ENCODE results near the gene FBXO38.

The FBXO38 gene

DNA sequence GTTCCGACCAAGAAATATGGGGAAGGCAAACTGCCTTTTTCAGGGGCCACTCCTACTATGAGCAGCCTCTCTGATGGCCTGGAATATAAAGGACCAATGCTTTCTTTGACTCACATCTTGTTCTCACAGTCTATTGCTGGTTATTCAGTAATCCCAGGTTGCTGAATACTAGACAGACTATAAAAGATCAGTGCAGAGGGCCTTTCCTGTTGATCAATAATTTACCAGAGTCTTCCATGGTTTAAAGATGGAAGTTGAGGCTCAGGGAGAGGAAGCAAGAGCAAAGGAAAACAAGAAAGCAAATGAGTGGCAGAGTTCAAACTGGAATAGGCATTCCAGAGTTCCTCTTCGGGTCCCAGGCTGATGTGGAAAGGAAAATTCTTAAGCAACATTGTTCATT, 62.9 kb downstream of the FBXO38 start:
- Histone ChIP-seq H3K9me3 (ENCODE audit: control insufficient read depth, insufficient read depth, low read length) (no peaks in the 10 kb centered on the region), H3K36me3 (ENCODE audit: control insufficient read depth, insufficient read depth, low read length) (no peaks in the 10 kb centered on the region), H3K4me1 (ENCODE audit: control insufficient read depth, insufficient read depth, low read length) (no peaks in the 10 kb centered on the region), H3K27me3 (ENCODE audit: control insufficient read depth, insufficient read depth, low read length) (no peaks in the 10 kb centered on the region), H3K27ac (ENCODE audit: low read length) (no peak overlapping the region), H3K4me3 (ENCODE audit: low read length) (no peak overlapping the region)
- no peak for DNase-seq (ENCODE audit: low read depth, low spot score)
- WGBS (ENCODE audit: insufficient coverage, insufficient read length), result no CpG with 5 or more reads among the region's 2 CpGs

DNA sequence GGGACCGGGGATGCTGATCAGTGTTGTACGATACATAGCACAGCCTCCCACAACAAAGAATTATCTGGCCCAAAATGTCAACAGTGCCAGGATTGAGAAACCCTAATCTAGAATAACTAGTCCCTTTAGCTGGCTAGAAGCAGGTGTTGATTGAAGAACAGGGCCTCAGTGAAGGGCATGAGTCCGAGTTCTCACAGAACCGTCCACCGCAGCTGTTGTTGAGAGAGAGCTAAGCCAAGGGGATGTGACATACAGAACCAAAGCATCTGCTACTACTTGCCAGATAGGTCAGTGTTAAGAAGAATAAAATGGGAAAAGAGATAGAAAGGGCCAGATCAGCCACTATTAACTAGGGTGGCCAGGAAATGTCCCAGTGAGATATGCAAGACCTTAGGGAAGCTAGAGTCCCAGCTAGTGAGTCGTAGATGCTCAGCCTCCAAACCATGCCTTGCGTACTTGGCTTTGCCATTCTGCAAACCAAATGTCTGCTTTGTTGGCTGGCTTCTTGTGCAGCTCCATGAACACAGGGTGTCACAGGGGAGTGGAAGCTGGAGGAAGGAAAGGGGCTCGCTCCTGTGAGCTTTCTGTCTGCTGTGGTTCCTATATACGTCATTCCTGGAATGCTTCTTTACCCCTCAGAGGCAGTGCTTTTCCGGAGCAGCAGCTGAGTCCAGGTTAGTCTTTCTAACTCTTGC, 68.9 kb downstream of the FBXO38 start:
- no CpG with 5 or more reads among the region's 10 CpGs for WGBS (ENCODE audit: insufficient coverage, insufficient read length)
- Histone ChIP-seq H3K27ac (ENCODE audit: low read length) (no peak overlapping the region), H3K36me3 (ENCODE audit: control insufficient read depth, insufficient read depth, low read length) (no peaks in the 10 kb centered on the region), H3K4me1 (ENCODE audit: control insufficient read depth, insufficient read depth, low read length) (peaks cover 2% of the 10 kb centered on the region; the same call in 1 of the 2 replicates), H3K4me3 (ENCODE audit: low read length) (no peak overlapping the region), H3K27me3 (ENCODE audit: control insufficient read depth, insufficient read depth, low read length) (no peaks in the 10 kb centered on the region), H3K9me3 (ENCODE audit: control insufficient read depth, insufficient read depth, low read length) (no peaks in the 10 kb centered on the region)
- DNase-seq (ENCODE audit: low read depth, low spot score), result no peak

DNA sequence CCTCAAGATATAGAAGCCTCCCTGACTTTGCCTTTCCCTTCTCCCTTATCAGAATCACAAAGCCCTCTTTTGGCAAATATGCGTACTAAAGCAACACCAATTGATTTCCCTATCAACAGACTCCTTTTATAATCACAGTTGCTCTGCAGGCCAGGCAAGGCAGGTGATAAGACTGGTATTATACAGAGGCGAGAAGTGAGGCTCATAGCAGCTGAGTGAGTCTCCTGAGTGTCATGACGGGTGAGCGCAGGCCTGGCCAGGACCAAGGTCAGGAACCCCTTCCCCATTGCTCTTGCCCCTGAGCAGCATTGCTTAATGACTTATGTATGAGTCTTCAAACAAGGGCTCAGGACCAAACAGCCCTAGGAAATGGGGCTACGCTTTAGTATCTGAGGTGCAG, 70.8 kb downstream of the FBXO38 start:
- no CpG with 5 or more reads among the region's 5 CpGs for WGBS (ENCODE audit: insufficient coverage, insufficient read length)
- H3K4me1 ChIP-seq (ENCODE audit: control insufficient read depth, insufficient read depth, low read length), result peaks cover 2% of the 10 kb centered on the region; the same call in 1 of the 2 replicates

DNA sequence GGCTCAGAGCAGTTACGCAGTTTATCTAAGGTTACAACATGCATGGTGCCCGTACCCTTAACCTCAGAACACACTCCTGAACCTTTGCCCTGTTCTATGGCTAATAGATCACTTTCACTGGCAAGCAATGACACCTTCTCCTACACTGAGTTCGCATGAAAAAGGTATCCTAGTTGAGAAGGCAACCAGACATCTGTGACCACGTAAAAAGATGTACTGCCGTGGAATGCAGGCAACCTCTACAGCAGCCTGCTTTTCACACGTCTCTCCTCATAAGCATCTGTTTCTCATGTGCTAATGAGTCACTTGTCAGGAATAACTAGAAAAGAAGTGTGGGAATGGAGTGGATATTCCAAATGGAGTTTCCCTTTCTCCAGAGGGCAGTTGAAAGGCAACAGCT, 71.4 kb downstream of the FBXO38 start:
- H3K4me1 ChIP-seq (ENCODE audit: control insufficient read depth, insufficient read depth, low read length), result peaks cover 2% of the 10 kb centered on the region; the same call in 1 of the 2 replicates
- DNase-seq (ENCODE audit: low read depth, low spot score), result no peak
- H3K9me3 ChIP-seq (ENCODE audit: control insufficient read depth, insufficient read depth, low read length), result no peaks in the 10 kb centered on the region
- no CpG with 5 or more reads among the region's 6 CpGs for WGBS (ENCODE audit: insufficient coverage, insufficient read length)
- H3K27me3 ChIP-seq (ENCODE audit: control insufficient read depth, insufficient read depth, low read length), result no peaks in the 10 kb centered on the region
- H3K4me3 ChIP-seq (ENCODE audit: low read length), result no peak overlapping the region
- no peaks in the 10 kb centered on the region for H3K36me3 ChIP-seq (ENCODE audit: control insufficient read depth, insufficient read depth, low read length)
- no peak overlapping the region for H3K27ac ChIP-seq (ENCODE audit: low read length)

More for the DNA sequence above, 70.8 kb downstream of the FBXO38 start:
- H3K27me3 ChIP-seq (ENCODE audit: control insufficient read depth, insufficient read depth, low read length), result no peaks in the 10 kb centered on the region
- DNase-seq (ENCODE audit: low read depth, low spot score), result no peak
- H3K4me3 ChIP-seq (ENCODE audit: low read length), result no peak overlapping the region
- H3K36me3 ChIP-seq (ENCODE audit: control insufficient read depth, insufficient read depth, low read length), result no peaks in the 10 kb centered on the region
- no peaks in the 10 kb centered on the region for H3K9me3 ChIP-seq (ENCODE audit: control insufficient read depth, insufficient read depth, low read length)
- no peak overlapping the region for H3K27ac ChIP-seq (ENCODE audit: low read length)

DNA sequence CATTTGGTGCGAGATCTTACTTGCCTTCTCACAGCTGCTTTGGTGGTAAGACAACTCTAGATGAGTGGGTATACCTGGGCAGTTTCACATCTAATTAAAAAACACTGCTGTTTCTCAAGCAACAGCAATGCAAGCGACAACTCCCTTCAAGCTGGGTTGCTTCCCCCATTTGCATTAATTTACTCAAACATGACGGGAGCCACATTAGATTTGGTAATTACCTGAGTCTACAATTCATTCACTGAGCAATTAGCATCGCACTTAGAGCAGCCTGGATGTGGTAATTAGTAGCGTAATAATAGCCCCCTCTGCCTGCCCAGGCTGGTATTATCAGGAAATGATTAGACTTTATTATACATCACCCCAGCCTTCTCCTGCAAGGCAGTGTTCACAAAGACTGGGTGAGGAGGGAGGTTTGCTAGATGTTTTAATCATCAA, 73.4 kb downstream of the FBXO38 start:
- Histone ChIP-seq H3K27me3 (ENCODE audit: control insufficient read depth, insufficient read depth, low read length) (no peaks in the 10 kb centered on the region), H3K36me3 (ENCODE audit: control insufficient read depth, insufficient read depth, low read length) (no peaks in the 10 kb centered on the region), H3K4me3 (ENCODE audit: low read length) (no peak overlapping the region), H3K4me1 (ENCODE audit: control insufficient read depth, insufficient read depth, low read length) (peaks cover 2% of the 10 kb centered on the region; the same call in 1 of the 2 replicates), H3K9me3 (ENCODE audit: control insufficient read depth, insufficient read depth, low read length) (no peaks in the 10 kb centered on the region), H3K27ac (ENCODE audit: low read length) (no peak overlapping the region)
- no CpG with 5 or more reads among the region's 5 CpGs for WGBS (ENCODE audit: insufficient coverage, insufficient read length)
- DNase-seq (ENCODE audit: low read depth, low spot score), result no peak

DNA sequence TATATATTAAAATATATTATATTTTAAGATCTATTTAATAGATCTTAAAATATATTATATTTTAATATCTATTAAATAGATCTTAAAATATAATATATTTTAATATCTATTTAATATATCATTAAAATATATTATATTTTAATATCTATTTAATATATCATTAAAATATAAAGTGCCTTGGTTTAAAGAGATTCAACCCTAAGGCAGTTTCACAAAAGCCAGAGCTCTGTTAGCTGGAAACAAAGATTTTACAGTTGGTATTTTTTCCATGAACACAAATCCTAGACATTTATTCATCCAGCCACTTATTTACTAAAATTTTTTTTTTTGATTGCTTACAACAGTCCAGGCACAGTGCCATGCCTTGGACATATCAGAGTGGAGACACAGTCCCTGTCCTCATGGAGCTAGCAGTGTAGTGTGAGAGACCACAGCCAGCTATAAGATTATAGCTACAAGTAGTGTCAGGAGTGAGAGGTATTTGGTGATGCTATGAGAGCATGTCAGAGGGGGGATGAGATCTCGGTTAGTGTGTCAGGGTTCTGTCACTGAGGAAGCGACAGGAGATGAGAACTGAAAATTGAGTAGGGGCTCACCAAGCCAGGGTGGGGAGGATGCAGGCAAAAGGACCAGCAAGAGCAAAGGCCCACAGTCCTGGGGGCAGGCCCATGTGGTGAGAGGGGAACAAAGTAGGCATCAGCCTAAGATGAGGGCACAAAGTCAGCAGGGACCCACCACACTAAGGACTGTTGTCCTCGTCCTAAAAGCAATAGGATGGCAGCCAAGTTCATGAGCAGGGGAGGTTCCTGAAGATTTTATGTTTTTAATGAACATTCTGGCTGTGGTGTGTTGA, 74.5 kb downstream of the FBXO38 start:
- H3K4me1 ChIP-seq (ENCODE audit: control insufficient read depth, insufficient read depth, low read length), result peaks cover 2% of the 10 kb centered on the region; the same call in 1 of the 2 replicates
- no peak overlapping the region for H3K27ac ChIP-seq (ENCODE audit: low read length)
- H3K9me3 ChIP-seq (ENCODE audit: control insufficient read depth, insufficient read depth, low read length), result no peaks in the 10 kb centered on the region
- H3K4me3 ChIP-seq (ENCODE audit: low read length), result no peak overlapping the region
- no peak for DNase-seq (ENCODE audit: low read depth, low spot score)
- no peaks in the 10 kb centered on the region for H3K36me3 ChIP-seq (ENCODE audit: control insufficient read depth, insufficient read depth, low read length)
- H3K27me3 ChIP-seq (ENCODE audit: control insufficient read depth, insufficient read depth, low read length), result no peaks in the 10 kb centered on the region
- no CpG with 5 or more reads among the region's 3 CpGs for whole genome bisulfite sequencing (ENCODE audit: insufficient coverage, insufficient read length)

DNA sequence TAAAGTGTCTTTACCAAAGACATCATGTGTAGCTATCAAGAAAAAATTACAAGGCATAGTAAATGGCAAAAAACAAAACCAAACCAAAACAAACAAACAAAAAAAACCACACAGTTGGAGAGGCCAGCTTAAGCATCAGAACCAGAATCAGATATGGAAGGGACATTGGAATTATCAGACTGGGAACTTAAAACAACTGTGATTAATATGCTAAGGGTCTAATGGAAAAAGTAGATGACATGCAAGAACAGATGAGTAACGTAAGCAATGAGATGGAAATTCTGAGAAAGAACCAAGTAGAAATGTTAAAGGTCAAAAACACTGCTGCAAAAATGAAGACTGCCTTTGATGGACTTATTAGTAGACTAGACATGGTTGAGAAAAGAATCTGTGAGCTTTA, 75.9 kb downstream of the FBXO38 start:
- WGBS (ENCODE audit: insufficient coverage, insufficient read length), result no CpG with 5 or more reads among the region's 1 CpG
- peaks cover 2% of the 10 kb centered on the region; the same call in 1 of the 2 replicates for H3K4me1 ChIP-seq (ENCODE audit: control insufficient read depth, insufficient read depth, low read length)
- H3K36me3 ChIP-seq (ENCODE audit: control insufficient read depth, insufficient read depth, low read length), result no peaks in the 10 kb centered on the region
- no peak overlapping the region for H3K4me3 ChIP-seq (ENCODE audit: low read length)
- no peak overlapping the region for H3K27ac ChIP-seq (ENCODE audit: low read length)
- no peak for DNase-seq (ENCODE audit: low read depth, low spot score)
- no peaks in the 10 kb centered on the region for H3K27me3 ChIP-seq (ENCODE audit: control insufficient read depth, insufficient read depth, low read length)
- H3K9me3 ChIP-seq (ENCODE audit: control insufficient read depth, insufficient read depth, low read length), result no peaks in the 10 kb centered on the region

DNA sequence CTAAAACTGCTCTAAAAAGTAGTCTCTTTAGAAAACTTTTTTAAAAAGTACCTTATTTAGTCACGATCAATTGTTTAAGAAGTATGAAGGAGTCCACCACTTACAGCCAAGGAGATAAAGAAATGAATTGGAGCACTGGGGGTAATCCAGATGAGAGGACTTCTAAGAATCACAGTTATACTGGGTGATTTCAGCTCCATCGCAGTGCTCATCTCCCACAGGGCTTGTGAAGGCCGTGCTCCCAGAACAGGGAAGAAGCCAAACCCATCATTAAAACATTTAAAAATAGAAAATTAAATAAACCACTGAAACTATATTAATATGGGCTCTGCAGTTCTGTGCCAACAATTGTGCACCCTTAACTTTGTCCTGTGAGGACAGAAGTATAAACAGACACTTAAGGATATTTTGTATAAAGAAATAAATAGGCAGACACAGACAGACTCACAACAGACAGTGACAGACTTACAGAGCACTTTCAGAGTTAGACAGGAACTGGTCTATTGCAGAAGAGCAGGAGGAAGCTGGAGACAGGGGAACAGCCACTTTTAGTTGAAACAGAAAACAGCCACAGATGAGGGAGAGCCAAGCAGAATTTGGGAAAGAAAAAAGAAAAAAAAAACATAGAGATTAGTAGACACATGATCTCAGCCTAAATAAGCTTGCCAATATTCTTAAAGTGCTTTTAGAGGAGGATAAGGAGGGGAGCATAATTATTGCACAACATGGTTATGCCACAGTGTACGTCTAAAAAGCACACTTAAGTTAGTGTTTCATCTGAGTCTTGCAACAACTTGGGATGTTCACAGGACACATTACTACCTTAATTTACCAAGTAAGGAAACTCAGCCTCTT, 81.8 kb downstream of the FBXO38 start:
- Histone ChIP-seq H3K4me3 (ENCODE audit: low read length) (no peak overlapping the region), H3K9me3 (ENCODE audit: control insufficient read depth, insufficient read depth, low read length) (no peaks in the 10 kb centered on the region), H3K4me1 (ENCODE audit: control insufficient read depth, insufficient read depth, low read length) (no peaks in the 10 kb centered on the region), H3K27ac (ENCODE audit: low read length) (no peak overlapping the region), H3K27me3 (ENCODE audit: control insufficient read depth, insufficient read depth, low read length) (no peaks in the 10 kb centered on the region), H3K36me3 (ENCODE audit: control insufficient read depth, insufficient read depth, low read length) (no peaks in the 10 kb centered on the region)
- no CpG with 5 or more reads among the region's 4 CpGs for WGBS (ENCODE audit: insufficient coverage, insufficient read length)
- DNase-seq (ENCODE audit: low read depth, low spot score), result no peak

DNA sequence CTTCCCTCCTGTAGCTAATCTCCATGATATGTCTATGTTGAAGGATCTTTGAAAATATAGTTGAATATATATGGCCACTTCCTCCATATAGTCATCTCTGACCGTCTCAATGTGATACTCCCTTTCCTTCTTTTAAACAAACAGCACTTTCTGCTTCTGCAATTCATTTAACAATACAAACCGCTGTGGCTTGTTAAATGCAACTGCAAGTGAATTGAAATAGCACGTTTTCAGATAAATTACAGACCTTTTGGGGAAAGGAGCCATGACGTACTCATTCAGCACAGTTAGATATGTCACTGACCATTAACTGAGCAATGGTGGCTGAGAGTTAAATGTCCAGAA, 82.5 kb downstream of the FBXO38 start:
- Histone ChIP-seq H3K27me3 (ENCODE audit: control insufficient read depth, insufficient read depth, low read length) (no peaks in the 10 kb centered on the region), H3K4me3 (ENCODE audit: low read length) (no peak overlapping the region), H3K9me3 (ENCODE audit: control insufficient read depth, insufficient read depth, low read length) (no peaks in the 10 kb centered on the region), H3K36me3 (ENCODE audit: control insufficient read depth, insufficient read depth, low read length) (no peaks in the 10 kb centered on the region), H3K27ac (ENCODE audit: low read length) (no peak overlapping the region), H3K4me1 (ENCODE audit: control insufficient read depth, insufficient read depth, low read length) (no peaks in the 10 kb centered on the region)
- DNase-seq (ENCODE audit: low read depth, low spot score), result no peak
- WGBS (ENCODE audit: insufficient coverage, insufficient read length), result no CpG with 5 or more reads among the region's 4 CpGs

DNA sequence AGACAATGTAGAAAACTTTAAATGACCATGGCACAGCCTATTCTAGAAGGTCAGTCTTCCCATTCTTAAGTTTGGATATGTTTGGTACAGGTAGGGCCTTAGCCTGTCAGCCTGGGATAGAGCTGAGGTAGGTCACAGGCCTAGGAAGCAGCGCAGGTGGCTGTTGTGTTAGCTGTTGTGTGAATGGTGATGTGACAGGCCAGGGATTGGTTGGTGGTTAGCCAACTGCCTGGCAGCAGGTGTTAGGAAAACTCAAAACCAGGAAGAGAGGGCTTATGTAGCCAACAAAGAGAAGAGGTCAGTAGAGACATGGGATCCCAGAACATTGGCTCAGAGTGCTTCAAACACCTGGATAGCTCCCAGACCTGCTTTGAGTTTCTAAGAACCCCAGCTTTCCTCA, 84.2 kb downstream of the FBXO38 start:
- H3K9me3 ChIP-seq (ENCODE audit: control insufficient read depth, insufficient read depth, low read length), result no peaks in the 10 kb centered on the region
- H3K4me3 ChIP-seq (ENCODE audit: low read length), result no peak overlapping the region
- WGBS (ENCODE audit: insufficient coverage, insufficient read length), result no CpG with 5 or more reads among the region's 1 CpG
- no peaks in the 10 kb centered on the region for H3K36me3 ChIP-seq (ENCODE audit: control insufficient read depth, insufficient read depth, low read length)
- H3K4me1 ChIP-seq (ENCODE audit: control insufficient read depth, insufficient read depth, low read length), result no peaks in the 10 kb centered on the region
- no peaks in the 10 kb centered on the region for H3K27me3 ChIP-seq (ENCODE audit: control insufficient read depth, insufficient read depth, low read length)
- H3K27ac ChIP-seq (ENCODE audit: low read length), result no peak overlapping the region
- DNase-seq (ENCODE audit: low read depth, low spot score), result no peak

Measured in iPS DF 6.9 (cell line).